Fibroblast of villous mesenchyme (primary cell): ENCODE results near the gene IL22. TPM values are rescaled to one million over a fixed set of nuclear protein-coding genes. Genes with fewer than 3 reads are reported as not detected.

Source experiments
- DNase-seq: peaks from one replicate; pipeline ENCODE4 v3.0.0-alpha.2; 2010; ENCODE audit warnings: low read depth
- H3K4me3 ChIP-seq: 2 replicates; pipeline ENCODE4 v1.5.1; 2011; ENCODE audit warnings: low read depth, mild to moderate bottlenecking, low read length
- CTCF ChIP-seq: IDR thresholded peaks from 2 replicates; pipeline ENCODE4 v1.5.1; 2012; ENCODE audit warnings: low read depth, mild to moderate bottlenecking, low read length; ENCODE audit not compliant: insufficient read depth
- total RNA-seq: library from RNA; depleted of rRNA; stranded (reverse); fragments of >200 nt; gene quantifications from 2 replicates; pipeline ENCODE4 v1.2.3, GENCODE V29; 2012

IL22 gene
- total RNA-seq, 1 donor: not detected

- no peak for TF ChIP-seq CTCF
- DNase-seq: no peak
- H3K4me3 ChIP-seq: no peak overlapping the region
Observed at GRCh38 chr12:68290126-68290525, 36.7 kb upstream of the IL22 start.

GRCh38 chr12:68287106-68287505, 33.7 kb upstream of the IL22 start:
- no peak for TF ChIP-seq CTCF
- no peak overlapping the region for H3K4me3 ChIP-seq
- no peak for DNase-seq

- no peak overlapping the region for H3K4me3 ChIP-seq
- DNase-seq: no peak
- TF ChIP-seq CTCF: no peak
Observed at GRCh38 chr12:68286396-68286795, 33.0 kb upstream of the IL22 start.

- no peak for DNase-seq
- TF ChIP-seq CTCF: no peak
- H3K4me3 ChIP-seq: no peak overlapping the region
Observed at GRCh38 chr12:68285541-68285940, 32.1 kb upstream of the IL22 start.

- no peak for TF ChIP-seq CTCF
- H3K4me3 ChIP-seq: no peak overlapping the region
- no peak for DNase-seq
Observed at GRCh38 chr12:68281322-68282077, 28.1 kb upstream of the IL22 start.

GRCh38 chr12:68280240-68280639, 26.8 kb upstream of the IL22 start:
- no peak overlapping the region for H3K4me3 ChIP-seq
- no peak for TF ChIP-seq CTCF
- no peak for DNase-seq
